ENCODE measurements around the gene RAD9B. TPM values are rescaled to one million over a fixed set of nuclear protein-coding genes. Genes with fewer than 3 reads are reported as not detected.
"Not testable (repeated sequence)": the region's sequence is repeated elsewhere in the genome, so short reads cannot be mapped to it uniquely, and the experiment has no call there.

Gene RAD9B
- polyA plus RNA-seq, 3 donors, result 0.92 to 1.3 (median 1.2) TPM

DNA sequence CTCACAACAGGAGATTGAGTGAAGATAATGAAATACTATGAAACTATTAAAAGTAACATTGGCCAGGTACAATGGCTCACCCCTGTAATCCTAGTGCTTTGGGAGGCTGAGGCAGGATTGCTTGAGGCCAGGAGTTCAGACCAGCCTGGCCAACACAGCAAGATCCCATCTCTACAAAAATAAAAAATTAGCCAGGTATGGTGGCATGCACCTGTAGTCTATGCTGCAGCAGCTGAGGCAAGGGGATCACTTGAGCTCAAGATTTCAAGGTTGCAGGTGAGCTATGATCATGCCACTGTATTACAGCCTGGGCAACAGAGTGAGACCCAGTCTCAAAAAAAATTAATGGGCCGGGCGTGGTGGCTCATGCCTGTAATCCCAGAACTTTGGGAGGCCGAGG, 14.9 kb downstream of the RAD9B start:
- DNase-seq (ENCODE audit: extremely low read depth in 1 of 11, low read depth in 9 of 11, low spot score in 4 of 11), result no peak

DNA sequence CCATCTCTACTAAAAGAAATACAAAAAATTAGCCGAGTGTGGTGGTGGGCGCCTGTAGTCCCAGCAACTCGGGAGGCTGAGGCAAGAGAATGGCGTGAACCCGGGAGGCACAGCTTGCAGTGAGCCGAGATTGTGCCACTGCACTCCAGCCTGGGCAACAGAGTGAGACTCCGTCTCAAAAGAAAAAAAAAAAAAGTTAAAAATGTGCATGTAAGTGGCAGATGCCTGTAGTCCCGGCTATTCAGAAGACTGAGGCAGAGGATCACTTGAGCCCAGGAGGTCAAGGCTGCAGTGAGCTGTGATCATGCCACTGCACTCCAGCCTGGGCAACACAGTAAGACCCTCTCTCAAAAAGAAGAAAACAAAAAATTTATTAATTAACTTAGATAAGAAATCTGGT, 15.9 kb downstream of the RAD9B start:
- not testable (repeated sequence) for DNase-seq (ENCODE audit: extremely low read depth in 1 of 11, low read depth in 9 of 11, low spot score in 4 of 11)

DNA sequence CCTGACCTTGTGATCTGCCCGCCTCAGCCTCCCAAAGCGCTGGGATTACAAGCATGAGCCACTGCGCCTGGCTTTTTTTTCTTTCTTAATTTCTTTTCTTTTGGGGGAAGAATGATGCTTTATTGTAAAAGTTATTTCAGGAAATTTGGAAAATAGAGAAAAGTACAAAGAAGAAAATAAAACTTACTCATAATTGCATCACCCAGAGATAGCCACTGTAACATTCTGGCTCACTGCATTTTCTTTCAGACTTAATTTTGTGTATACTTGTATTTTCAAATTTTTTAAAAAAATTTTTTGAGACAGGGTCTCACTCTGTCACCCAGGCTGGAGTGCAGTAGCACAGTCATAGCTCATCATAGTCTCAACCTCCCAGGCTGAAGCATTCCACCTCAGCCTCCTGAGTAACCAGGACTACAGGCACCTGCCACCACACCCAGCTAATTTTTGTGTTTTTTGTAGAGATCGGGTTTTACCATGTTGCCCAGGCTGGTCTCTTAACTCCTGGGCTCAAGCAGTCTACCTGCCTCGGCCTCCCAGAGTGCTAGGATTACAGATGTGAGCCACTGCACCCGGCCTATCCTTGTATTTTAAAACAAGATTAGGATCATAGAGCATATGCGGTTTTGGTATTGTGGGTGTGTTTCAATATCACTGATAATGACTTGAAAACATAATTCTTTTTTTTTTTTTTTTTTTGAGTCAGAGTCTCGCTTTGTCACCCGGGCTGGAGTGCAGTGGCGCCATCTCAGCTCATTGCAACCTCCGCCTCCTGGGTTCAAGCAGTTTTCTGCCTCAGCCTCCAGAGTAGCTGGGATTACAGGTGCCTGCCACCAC, 19.0 kb downstream of the RAD9B start:
- not testable (repeated sequence) for DNase-seq (ENCODE audit: extremely low read depth in 1 of 11, low read depth in 9 of 11, low spot score in 4 of 11)

DNA sequence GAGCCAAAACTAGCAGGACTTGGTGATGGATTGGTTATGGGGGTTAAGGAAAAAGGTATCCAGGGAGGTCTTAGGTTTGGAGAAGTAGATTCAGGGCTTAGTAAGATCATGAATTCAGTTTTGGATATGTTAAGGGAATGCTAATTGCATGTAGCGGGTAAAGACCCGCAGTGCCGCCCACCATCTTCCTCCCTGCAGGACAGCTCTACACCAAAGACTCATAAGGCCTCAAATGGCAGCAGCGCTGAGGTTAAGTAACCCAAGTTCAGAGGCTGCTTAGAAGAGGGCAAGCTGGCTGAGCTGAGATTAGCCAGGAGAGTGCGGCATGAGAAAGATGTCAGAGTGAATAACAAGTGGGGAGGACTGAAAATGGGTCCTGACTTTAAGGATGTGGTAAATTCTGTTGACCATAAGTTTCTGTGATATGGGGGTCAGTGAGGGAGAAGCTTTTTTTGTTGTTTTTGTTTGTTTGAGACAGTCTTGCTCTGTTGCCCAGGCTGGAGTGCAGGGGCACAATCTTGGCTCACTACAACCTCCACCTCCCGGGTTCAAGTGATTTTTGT, 26.2 kb downstream of the RAD9B start:
- DNase-seq (ENCODE audit: extremely low read depth in 1 of 11, low read depth in 9 of 11, low spot score in 4 of 11), result no peak

DNA sequence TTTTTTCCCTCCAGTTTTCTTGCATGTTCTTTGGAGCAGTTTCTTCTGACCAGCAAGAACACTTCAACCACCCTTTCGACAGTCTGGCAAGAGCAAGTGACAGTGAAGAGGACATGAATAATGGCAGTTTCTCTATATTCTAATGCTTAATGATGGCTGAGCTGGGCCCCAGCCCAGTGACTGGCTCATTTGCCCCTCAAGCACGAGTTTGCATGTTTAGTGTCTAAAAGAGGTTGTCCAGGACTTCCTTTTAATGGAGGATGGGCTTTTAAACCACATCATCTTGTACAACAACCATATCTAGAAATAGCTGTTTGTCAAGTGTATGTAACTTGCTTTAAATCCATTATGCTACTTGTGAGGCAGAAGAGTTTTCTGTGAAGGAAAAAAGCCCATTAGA, 28.4 kb downstream of the RAD9B start:
- DNase-seq (ENCODE audit: extremely low read depth in 1 of 11, low read depth in 9 of 11, low spot score in 4 of 11), result no peak

DNA sequence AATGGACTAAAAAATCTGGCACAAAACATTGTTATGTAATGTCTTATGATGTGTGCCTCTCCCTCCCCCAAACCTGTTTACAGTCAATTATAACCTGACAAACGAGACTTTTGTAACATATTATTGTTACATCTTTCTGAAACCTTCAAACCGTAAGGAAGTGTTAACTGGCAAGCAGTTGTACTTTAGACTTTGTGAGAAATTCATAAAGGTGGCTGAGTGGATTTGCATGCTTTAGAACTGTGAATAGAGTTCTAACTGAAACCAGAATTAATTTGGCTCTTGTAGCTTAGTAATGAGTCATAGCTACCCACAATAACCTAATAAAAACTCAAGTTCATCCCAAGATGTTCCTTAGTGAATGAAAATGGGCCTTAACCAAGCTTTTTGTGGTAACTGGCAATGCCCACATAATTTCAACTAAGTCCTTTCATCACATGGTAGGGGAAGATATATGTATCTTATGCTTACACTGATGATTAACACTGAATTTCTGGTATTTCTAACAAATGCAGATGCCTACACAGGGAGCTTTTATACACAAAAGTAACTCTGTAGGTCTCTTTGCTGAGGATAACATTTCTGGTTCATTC, 29.7 kb downstream of the RAD9B start:
- DNase-seq (ENCODE audit: extremely low read depth in 1 of 11, low read depth in 9 of 11, low spot score in 4 of 11), result no peak

DNA sequence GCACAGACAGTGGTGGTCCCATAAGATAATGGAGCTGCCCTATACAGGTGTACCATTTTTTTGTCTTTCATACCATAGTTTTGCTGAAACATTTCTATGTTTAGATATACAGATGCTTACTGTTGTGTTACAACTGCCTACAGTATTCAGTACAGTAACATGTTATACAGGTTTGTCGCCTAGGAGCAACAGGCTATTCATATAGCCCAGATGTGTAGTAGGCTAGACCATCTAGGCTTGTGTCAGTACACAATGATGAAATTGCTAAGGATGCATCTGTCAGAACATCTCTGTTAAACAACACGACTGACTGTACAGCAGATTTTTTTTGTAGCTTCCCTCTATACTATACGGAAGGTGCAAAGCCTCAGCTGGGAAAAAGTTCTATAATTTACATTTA, 30.5 kb downstream of the RAD9B start:
- no peak for DNase-seq (ENCODE audit: extremely low read depth in 1 of 11, low read depth in 9 of 11, low spot score in 4 of 11)

DNA sequence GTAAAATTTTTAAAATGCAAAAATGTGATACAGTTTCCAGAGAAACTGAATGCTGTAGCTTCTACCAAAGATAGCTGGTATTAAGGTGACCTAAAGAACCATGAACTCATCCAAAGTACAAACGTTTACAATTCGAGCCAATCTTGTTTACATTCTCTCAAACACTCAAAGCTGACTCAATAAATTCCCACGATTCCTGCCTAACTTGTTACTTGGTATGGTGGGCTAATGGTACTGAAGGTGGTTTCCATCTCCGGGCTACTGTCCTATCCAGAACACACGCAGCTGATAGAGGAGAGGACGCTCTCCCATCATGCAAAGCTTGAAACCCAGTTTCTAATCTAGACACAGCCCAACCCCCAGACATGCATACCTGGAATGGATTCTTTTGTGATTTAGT, 31.5 kb downstream of the RAD9B start:
- DNase-seq (ENCODE audit: extremely low read depth in 1 of 11, low read depth in 9 of 11, low spot score in 4 of 11), result no peak

DNA sequence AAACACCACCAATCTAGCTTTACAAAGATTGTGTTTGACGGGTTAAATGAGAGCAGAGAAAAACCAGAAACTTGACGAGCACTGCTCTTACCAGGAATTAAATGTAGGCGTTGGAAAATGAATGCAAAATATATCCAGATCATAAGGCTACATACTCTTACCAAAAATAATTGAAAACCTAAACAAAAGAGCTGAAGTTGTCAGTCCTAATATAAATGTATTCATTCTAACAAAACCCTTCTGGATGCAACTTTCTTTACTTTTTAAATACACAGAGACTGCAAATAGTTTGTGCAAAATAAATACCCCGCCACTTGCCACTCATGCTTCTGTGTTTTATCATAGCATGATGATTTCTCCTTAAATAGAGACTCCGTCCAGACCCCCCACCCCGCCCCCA, 32.7 kb downstream of the RAD9B start:
- no peak for DNase-seq (ENCODE audit: extremely low read depth in 1 of 11, low read depth in 9 of 11, low spot score in 4 of 11)

DNA sequence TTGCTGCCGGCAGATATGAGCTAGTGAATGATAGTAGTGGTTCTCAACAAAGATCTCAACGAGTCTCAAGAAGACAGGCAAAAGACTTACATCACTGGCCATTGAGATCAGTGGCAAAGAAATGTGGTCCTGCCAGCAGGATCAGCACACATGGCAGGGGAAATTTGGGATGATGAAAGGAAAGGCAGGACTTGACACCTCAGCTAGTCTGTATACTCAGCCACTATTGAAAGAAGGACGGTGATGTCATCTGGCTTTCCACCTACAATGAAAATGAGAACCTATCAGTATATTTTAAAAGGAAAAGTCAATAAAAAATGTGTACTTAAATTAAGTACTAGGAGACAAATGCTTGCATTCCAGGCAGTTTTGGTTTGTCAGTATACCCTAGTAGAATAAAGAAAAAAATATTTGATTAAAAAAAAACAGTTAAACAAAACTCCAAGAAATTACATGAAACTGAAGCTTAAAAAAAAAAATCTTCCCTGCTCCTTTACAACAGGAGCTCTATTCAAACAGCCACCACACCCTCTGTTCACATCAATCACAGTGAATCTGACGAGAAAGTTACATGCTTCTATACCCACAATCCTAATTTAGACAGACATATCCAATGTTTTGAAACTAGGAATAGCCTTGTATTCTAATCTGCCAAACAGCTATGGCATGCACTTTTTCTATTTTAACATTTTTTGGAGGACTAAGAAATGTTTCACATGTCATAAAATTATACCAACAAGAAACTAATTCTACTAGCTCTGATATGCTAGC, 34.9 kb downstream of the RAD9B start:
- DNase-seq (ENCODE audit: extremely low read depth in 1 of 11, low read depth in 9 of 11, low spot score in 4 of 11), result no peak

DNA sequence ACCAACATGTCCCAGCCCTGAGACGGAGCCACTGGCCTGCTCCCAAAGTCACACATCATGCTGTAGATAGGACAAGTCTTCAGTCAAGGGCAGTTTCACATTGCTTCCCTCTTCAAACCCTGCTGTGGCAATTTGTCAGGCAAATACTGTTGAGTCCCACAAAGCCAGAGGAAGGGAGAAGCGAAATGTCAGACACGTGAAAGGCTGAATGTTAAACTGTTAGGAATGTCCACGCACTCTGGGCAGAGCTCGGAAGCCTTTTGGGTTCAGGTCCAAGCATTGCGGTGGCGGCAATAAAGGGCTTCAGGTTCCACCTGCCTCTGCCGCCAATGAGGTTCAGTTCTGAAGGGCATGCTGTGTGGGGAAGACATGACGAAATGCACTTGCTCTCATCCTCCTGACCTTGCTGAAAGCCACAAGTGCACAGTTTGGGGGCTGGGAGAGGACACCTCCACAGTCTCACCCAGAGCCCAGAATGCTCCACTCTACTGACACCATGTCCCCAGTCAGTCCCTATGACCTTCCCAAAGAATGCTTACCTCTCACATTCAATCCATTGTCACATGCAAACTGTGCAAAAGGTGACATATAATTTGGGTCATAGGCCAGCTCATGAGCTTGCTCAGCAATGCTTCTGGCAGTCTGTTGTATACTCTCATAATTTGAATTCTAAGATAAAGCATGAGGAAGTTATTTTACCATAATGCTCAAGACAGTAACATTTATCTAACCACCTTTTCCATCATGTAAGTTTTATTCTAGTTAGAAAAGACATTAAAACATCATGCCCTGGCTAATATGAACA, 35.7 kb downstream of the RAD9B start:
- no peak for DNase-seq (ENCODE audit: extremely low read depth in 1 of 11, low read depth in 9 of 11, low spot score in 4 of 11)

DNA sequence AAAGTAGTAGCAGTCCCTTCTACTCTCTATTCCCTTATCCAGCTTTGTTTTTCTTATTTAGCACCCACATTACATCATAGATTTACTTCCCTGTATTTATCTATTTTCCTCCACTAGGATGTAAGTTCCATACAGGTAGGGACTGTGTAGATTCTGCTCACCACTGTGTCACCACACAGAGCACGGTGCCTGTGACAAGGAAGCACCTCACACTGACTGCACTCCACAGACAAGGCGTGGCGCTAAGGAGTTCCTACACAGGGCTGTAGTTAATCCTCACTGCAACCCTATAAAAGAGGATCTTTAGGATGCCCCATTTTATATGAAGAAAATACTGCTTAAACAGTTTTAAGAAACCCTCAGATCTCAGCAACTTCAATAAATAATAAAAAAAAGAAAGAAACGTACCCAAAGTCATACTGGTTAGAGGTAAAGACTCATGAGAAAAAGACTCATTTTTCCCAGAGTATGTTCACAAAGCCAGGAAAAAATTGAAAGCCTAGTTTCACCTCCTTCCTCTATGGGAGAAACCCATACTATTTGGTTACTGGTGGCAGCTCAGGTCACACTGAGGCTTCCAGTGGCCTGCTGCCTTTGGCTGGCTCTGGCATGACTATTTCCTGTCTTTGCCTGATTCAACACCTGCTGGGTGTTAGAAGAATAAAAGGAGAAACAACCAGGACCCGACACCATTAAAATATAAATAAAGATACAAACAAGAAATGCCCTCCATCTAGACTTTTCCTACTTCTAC, 36.9 kb downstream of the RAD9B start:
- no peak for DNase-seq (ENCODE audit: extremely low read depth in 1 of 11, low read depth in 9 of 11, low spot score in 4 of 11)

DNA sequence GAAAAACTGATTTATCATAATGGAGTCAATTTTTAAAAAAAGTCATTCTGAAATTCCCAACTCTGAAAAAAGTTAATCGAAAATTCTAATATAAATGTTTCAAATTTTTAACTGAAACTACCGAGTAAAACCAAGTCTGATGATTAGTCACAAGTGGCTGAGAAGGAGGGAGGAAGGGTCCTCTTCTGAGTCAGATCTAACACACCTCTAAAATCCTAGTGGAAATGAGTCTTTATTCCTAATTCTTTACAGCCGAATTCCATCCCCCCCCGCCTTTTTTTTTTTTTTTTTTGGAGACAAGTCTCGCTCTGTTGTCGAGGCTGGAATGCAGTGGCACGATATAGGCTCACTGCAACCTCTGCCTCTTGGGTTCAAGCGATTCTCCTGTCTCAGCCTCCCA, 37.9 kb downstream of the RAD9B start:
- no peak for DNase-seq (ENCODE audit: extremely low read depth in 1 of 11, low read depth in 9 of 11, low spot score in 4 of 11)

DNA sequence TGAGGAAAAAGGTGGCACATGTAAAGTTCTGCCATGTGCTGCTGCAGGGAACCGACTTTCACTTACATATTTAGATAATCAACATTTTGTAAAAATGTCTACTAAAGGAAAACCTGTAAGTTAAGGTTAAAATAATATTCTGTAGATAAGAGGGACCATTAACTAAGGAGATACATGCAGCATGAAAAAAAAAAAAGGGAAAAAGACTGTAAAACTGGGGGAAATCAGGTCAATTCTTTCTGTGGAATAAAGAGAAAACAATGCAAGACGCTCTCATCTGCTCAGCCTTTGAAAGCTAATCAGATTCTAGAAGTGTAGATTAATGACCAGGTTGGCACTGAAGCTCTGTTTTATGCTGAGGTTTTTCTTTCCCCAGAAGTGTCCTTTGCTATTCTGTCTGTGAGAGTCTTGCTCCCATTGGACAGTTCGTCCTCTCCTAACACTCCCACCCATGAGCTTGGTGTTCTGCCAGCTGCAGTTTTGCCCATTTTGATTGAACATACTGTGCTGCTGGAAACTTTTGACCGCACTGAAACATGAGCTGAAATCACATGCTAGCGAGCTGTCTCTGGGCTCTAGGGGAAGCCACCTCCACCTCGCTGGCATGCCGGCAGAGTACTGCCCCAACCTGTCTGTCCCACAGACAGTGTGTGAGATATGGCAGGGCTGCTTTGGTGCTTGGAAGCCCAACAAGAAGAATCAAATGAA, 41.3 kb downstream of the RAD9B start:
- peak in 8 of 11 donors; percentile 34 to 76 (median 44) for DNase-seq (ENCODE audit: extremely low read depth in 1 of 11, low read depth in 9 of 11, low spot score in 4 of 11)

DNA sequence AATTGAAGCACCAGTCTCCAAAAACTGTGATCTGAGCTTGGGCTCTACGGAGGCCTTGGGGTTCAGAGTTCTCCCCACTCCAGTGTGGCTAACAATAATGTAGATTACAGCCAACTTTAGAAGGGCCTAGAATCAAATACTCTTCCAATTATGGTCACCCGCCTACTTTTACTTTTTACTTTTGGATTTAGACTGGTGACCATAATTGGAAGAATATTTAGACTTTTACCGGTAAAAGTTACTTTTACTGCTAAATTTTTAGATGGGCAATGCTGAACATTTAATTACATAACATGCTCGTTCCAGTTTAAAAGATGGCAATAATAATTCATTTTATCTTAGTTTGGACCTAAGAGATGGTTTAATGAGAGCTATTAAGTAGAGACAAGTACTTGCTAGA, 41.8 kb downstream of the RAD9B start:
- no peak for DNase-seq (ENCODE audit: extremely low read depth in 1 of 11, low read depth in 9 of 11, low spot score in 4 of 11)

DNA sequence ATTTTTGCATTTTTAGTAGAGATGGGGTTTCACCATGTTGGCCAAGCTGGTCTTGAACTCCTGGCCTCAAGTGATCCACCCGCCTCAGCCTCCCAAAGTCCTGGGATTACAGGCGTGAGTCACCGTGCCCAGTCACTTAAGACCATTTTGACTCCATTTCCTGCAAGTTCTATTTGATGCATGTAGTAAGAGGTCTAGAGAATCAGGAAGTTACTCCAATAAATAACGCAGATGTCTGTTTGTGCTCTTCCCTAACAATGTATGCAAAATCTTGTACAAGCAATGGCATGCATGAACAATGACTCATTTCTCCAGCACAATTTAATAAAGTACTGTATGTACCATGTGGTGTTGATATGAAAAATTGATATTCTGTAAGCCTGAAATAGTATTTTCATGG, 43.1 kb downstream of the RAD9B start:
- DNase-seq (ENCODE audit: extremely low read depth in 1 of 11, low read depth in 9 of 11, low spot score in 4 of 11), result not testable (repeated sequence)

DNA sequence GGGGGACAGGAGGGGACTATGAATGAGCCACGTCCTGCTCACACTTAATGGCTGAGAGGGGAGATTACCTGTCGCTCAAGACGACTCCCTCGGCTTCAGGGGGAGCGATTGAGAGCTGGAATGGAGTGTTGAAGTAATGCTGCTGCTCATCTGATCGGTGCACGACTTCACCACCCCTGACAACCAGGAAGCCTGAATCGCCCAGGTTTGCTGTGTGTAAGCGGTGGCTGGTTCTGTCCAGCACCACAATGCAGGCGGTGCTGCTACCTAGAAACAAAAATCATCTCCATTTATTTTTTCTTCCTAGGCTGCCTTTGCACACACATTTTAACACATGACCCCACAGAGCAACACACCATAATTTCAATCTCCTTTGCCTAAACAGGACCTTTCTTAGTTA, 43.7 kb downstream of the RAD9B start:
- no peak for DNase-seq (ENCODE audit: extremely low read depth in 1 of 11, low read depth in 9 of 11, low spot score in 4 of 11)

DNA sequence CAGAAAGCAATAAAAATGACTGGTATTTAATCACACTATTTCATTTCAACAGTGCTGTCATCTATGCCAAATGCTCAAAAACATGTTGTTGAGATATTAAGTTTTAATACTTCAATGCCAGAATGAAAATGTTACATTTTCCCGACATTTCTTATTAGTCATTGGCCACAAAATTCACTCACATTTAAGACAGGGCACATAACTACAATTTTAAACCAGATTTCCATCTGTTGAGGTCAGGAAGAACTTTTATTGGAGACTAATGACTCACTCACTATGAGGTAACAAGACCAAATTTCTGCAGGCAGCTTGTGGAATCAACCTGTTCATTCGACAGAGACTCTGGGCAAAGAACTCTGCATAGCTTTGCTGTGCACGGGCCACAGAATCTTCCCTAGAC, 44.2 kb downstream of the RAD9B start:
- DNase-seq (ENCODE audit: extremely low read depth in 1 of 11, low read depth in 9 of 11, low spot score in 4 of 11), result no peak

Data from renal cortex interstitium (tissue), 11 donors.